Measurements from ENCODE around the gene SOX13. TPM values are rescaled to one million over a fixed set of nuclear protein-coding genes. Genes with fewer than 3 reads are reported as not detected.
"Not testable (repeated sequence)": the region's sequence is repeated elsewhere in the genome, so short reads cannot be mapped to it uniquely, and the experiment has no call there.

SOX13 gene
- total RNA-seq, 6 experiments from 2014 or later = 12.5 to 29.1 (median 17.1) TPM

GRCh38 chr1:204096931-204097330, 24.0 kb downstream of the SOX13 start:
- 53% methylated on average over 2 of the region's 3 CpGs for WGBS (ENCODE audit: insufficient coverage, low coverage, low lambda C conversion rate, missing lambda C conversion rate)
- TF ChIP-seq CTCF (IDR thresholded peaks at IDR 0.05) = no peak
- TF ChIP-seq POLR2A (IDR thresholded peaks at IDR 0.05) = no peak
- Histone ChIP-seq H3K36me3 (no peaks in the 10 kb centered on the region), H3K27me3 (no peaks in the 10 kb centered on the region), H3K4me1 (peaks cover 0 to 40% (median 20%) of the 10 kb centered on the region in 4 donors), H3K9me3 (no peaks in the 10 kb centered on the region), H3K4me3 (no peak overlapping the region), H3K27ac (no peak overlapping the region)
- ATAC-seq (no peak), DNase-seq (no peak)
- intact Hi-C loops (cut with DNase I) = no loop called here

DNA sequence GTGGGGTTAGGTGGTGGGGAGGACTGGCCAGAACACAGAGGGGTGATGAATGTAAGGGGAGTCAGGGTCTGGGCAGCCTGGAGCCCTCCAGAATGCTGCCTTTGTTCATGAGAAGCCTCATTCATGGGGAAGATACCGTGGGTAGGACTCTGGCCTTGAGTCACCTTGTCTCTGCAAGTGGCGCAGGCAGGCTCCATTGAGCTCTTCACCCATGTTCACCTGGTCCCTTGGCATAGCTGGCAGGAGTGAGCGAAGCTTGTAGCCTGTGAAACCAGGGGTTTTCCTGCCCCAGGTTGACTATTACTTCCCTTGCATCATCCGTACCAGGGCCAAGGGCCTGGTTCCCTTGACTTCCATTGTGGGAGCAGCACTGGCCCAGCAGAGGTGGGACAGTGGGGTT, 25.8 kb downstream of the SOX13 start:
- H3K4me3 ChIP-seq = no peak overlapping the region
- 57% methylated on average over 1 of the region's 4 CpGs for WGBS (ENCODE audit: insufficient coverage, low coverage, low lambda C conversion rate, missing lambda C conversion rate)
- DNase-seq (no peak), ATAC-seq (peak in 1 of 4 donors; percentile 10)
- H3K27me3 ChIP-seq = no peaks in the 10 kb centered on the region
- H3K4me1 ChIP-seq = peaks cover 3 to 41% (median 20%) of the 10 kb centered on the region in 4 donors
- H3K9me3 ChIP-seq = no peaks in the 10 kb centered on the region
- no peaks in the 10 kb centered on the region for H3K36me3 ChIP-seq
- intact Hi-C loops (cut with DNase I) = no loop called here
- no peak for TF ChIP-seq POLR2A (IDR thresholded peaks at IDR 0.05)
- no peak for TF ChIP-seq CTCF (IDR thresholded peaks at IDR 0.05)
- no peak overlapping the region for H3K27ac ChIP-seq

DNA sequence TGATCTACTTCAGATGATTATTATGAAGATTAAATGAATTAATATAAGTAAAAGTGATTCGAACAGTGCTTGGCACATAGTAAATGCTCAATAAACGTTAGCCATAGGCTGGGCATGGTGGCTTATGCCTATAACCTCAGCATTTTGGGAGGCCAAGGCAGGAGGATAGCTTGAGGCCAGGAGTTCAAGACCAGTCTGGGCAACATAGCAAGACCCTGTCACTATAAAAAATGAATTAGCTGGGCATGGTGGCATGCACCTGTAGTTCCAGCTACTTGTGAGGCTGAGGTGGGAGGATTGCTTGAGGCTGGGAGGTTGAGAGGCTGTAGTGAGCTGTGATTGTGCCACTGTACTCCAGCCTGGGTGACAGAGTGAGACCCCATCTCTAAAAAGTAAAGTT, 26.8 kb downstream of the SOX13 start:
- DNase-seq; H3K36me3 ChIP-seq; H3K9me3 ChIP-seq; ATAC-seq; H3K27me3 ChIP-seq; intact Hi-C loops (cut with DNase I); H3K27ac ChIP-seq; H3K4me3 ChIP-seq: not testable (repeated sequence)
- peaks cover 0 to 39% (median 17%) of the 10 kb centered on the region in 4 donors for H3K4me1 ChIP-seq
- WGBS (ENCODE audit: insufficient coverage, low coverage, low lambda C conversion rate, missing lambda C conversion rate) = 69% methylated on average over 2 of the region's 2 CpGs

GRCh38 chr1:204102029-204102611, 29.2 kb downstream of the SOX13 start:
- intact Hi-C loops (cut with DNase I) = no loop called here
- Histone ChIP-seq H3K9me3 (no peaks in the 10 kb centered on the region), H3K27ac (no peak overlapping the region), H3K36me3 (no peaks in the 10 kb centered on the region), H3K27me3 (no peaks in the 10 kb centered on the region), H3K4me3 (no peak overlapping the region), H3K4me1 (peaks cover 0 to 39% (median 17%) of the 10 kb centered on the region in 4 donors)
- ATAC-seq (peak; percentile 81 to 87 (median 82)), DNase-seq (no peak)
- WGBS (ENCODE audit: insufficient coverage, low coverage, low lambda C conversion rate, missing lambda C conversion rate) = 7% methylated on average over 9 of the region's 13 CpGs
- TF ChIP-seq POLR2A (IDR thresholded peaks at IDR 0.05) = no peak

GRCh38 chr1:204102739-204103430, 30.0 kb downstream of the SOX13 start:
- DNase-seq (no peak), ATAC-seq (peak in 2 of 4 donors; percentile 10 to 35)
- H3K36me3 ChIP-seq = no peaks in the 10 kb centered on the region
- H3K27me3 ChIP-seq = no peaks in the 10 kb centered on the region
- H3K27ac ChIP-seq = no peak overlapping the region
- no peak overlapping the region for H3K4me3 ChIP-seq
- 24% methylated on average over 3 of the region's 3 CpGs for WGBS (ENCODE audit: insufficient coverage, low coverage, low lambda C conversion rate, missing lambda C conversion rate)
- intact Hi-C loops (cut with DNase I) = no loop called here
- H3K4me1 ChIP-seq = peaks cover 0 to 39% (median 17%) of the 10 kb centered on the region in 4 donors
- TF ChIP-seq POLR2A (IDR thresholded peaks at IDR 0.05) (no peak), CTCF (IDR thresholded peaks at IDR 0.05) (no peak)
- no peaks in the 10 kb centered on the region for H3K9me3 ChIP-seq
